Psoas muscle (tissue), 8 donors: ENCODE measurements around the gene R3HDM2. TPM values are rescaled to one million over a fixed set of nuclear protein-coding genes. Genes with fewer than 3 reads are reported as not detected.

Source experiments
- ATAC-seq, 4 donors: fragments of 200-7000 bp; cut with Tn5 transposase; one replicate each; pipeline ENCODE4 v1.9.1; 2020; ENCODE audit warnings: moderate library complexity in 3 of 4, mild to moderate bottlenecking in 2 of 4
- DNase-seq, 2 donors: peaks; one replicate each; pipeline ENCODE4 v3.0.0-alpha.2; 2020
- H3K27ac ChIP-seq: fragments of 200-600 bp; one replicate; pipeline ENCODE4 v1.8.0; 2022
- H3K27me3 ChIP-seq, 3 donors: fragments of 200-600 bp in 1 of 3; one replicate each; pipeline versions ENCODE4 v1.6.1 to v1.8.0; 2013 to 2022; ENCODE audit warnings: low read length in 2 of 3, mild to moderate bottlenecking in 2 of 3, moderate library complexity in 1 of 3; ENCODE audit not compliant: insufficient read depth in 3 of 3
- H3K36me3 ChIP-seq, 2 donors: fragments of 200-600 bp in 1 of 2; one replicate each; pipeline versions ENCODE4 v1.6.1 to v1.8.0; 2013 to 2022; ENCODE audit warnings: low read depth in 1 of 2, mild to moderate bottlenecking in 1 of 2, moderate library complexity in 1 of 2; ENCODE audit not compliant: insufficient read depth in 1 of 2
- H3K4me1 ChIP-seq: fragments of 200-600 bp; one replicate; pipeline ENCODE4 v1.8.0; 2022
- H3K4me3 ChIP-seq: fragments of 200-600 bp; one replicate; pipeline ENCODE4 v1.8.0; 2022; ENCODE audit warnings: mild to moderate bottlenecking
- H3K9me3 ChIP-seq: fragments of 200-600 bp; one replicate; pipeline ENCODE4 v1.8.0; 2022
- CTCF ChIP-seq: fragments of 200-600 bp; IDR thresholded peaks from one replicate; pipeline ENCODE4 v1.8.0; 2022; ENCODE audit warnings: antibody characterized with exemption
- WGBS, 3 donors: extraction: QIAGEN DNeasy Blood & Tissue Kit; methylation state at CpG; one replicate each; pipeline versions ENCODE4 v1.1.6 to v1.1.7; 2013; 5-methylcytosine and 5-hydroxymethylcytosine counted together
- intact Hi-C, 2 donors: fragments of 100-400 bp; cut with DNase I; formaldehyde crosslinking; loops; one replicate each; pipeline versions ENCODE4 v1.11.0 to v1.14.2; 2022
- polyA plus RNA-seq, 3 donors: library from polyadenylated mRNA; stranded (reverse); fragments of 200-250 nt; gene quantifications; one replicate each; pipeline ENCODE4 v1.2.3, GENCODE V29; 2013
- total RNA-seq, 4 donors: library from RNA; stranded (reverse); fragmentation: NEBNext Ultra II Directional in 2 of 4; extraction: Animal tissue kit (Norgen Biotek cat#: 25700) in 2 of 4; gene quantifications; one replicate each; pipeline versions ENCODE4 v1.2.1 to v1.2.4, GENCODE V29; 2021 to 2023
- donor health status: healthy with polysubstance abuse.
- donor health status: DM: no; HTN: no; CAD: no; lungs with moderate emphysema.
- donor health status: Bipolar disorder and iron deficiency.
- donor health status: healthy.
- donor health status: DM: yes; HTN: yes; CAD: no.
- donor health status: DM: no; HTN: no; CAD: no.
- donor health status: DM: no; HTN: no; CAD: no.
- donor health status: DM: yes; HTN: yes; CAD: no.

Gene R3HDM2
- total and polyA plus RNA-seq, 7 donors = 12.1 to 64.9 (median 41.4) TPM

- no peaks in the 10 kb centered on the region for H3K36me3 ChIP-seq
- WGBS, 3 donors = 68 to 75% (median 71%) methylated on average over 17 to 18 of the region's 18 CpGs
- TF ChIP-seq CTCF = no peak
- intact Hi-C loops = no loop called here
- no peak overlapping the region for H3K27ac ChIP-seq
- peaks cover 0 to 55% (median 13%) of the 10 kb centered on the region in 3 donors for H3K27me3 ChIP-seq
- no peak overlapping the region for H3K4me3 ChIP-seq
- H3K9me3 ChIP-seq = no peaks in the 10 kb centered on the region
- H3K4me1 ChIP-seq = peaks cover 7% of the 10 kb centered on the region
- DNase-seq (no peak), ATAC-seq (no peak)
Observed at GRCh38 chr12:57225680-57226210, 205.1 kb downstream of the R3HDM2 start.

GRCh38 chr12:57224973-57225679 lies 205.7 kb downstream of the R3HDM2 start:
- intact Hi-C loops = no loop called here
- peak; percentile 43 for TF ChIP-seq CTCF
- ATAC-seq (peak; percentile 28 to 49 (median 32)), DNase-seq (no peak)
- no peak overlapping the region for H3K27ac ChIP-seq
- H3K9me3 ChIP-seq = no peaks in the 10 kb centered on the region
- no peaks in the 10 kb centered on the region for H3K36me3 ChIP-seq
- peaks cover 0 to 59% (median 13%) of the 10 kb centered on the region in 3 donors for H3K27me3 ChIP-seq
- 22 to 39% (median 30%) methylated on average over 58 to 61 of the region's 61 CpGs for WGBS, 3 donors
- H3K4me3 ChIP-seq = no peak overlapping the region
- peaks cover 1% of the 10 kb centered on the region for H3K4me1 ChIP-seq

GRCh38 chr12:57224278-57224972 lies 206.4 kb downstream of the R3HDM2 start:
- no peak for ATAC-seq
- DNase-seq = no peak
- TF ChIP-seq CTCF = no peak
- Histone ChIP-seq H3K4me1 (no peaks in the 10 kb centered on the region), H3K36me3 (no peaks in the 10 kb centered on the region), H3K4me3 (no peak overlapping the region), H3K27ac (no peak overlapping the region), H3K27me3 (peaks cover 0 to 66% (median 16%) of the 10 kb centered on the region in 3 donors), H3K9me3 (no peaks in the 10 kb centered on the region)
- WGBS, 3 donors = 63 to 75% (median 69%) methylated on average over 23 to 30 of the region's 30 CpGs
- intact Hi-C loops = no loop called here

- Histone ChIP-seq H3K27me3 (peaks cover 0 to 76% (median 19%) of the 10 kb centered on the region in 3 donors), H3K27ac (no peak overlapping the region)
- no peak for TF ChIP-seq CTCF
Observed at GRCh38 chr12:57223191-57224165, 207.4 kb downstream of the R3HDM2 start.

More at GRCh38 chr12:57223191-57224165, 207.4 kb downstream of the R3HDM2 start:
- 72 to 81% (median 73%) methylated on average over 22 of the region's 22 CpGs for WGBS, 3 donors
- Histone ChIP-seq H3K4me1 (no peaks in the 10 kb centered on the region), H3K36me3 (no peaks in the 10 kb centered on the region), H3K4me3 (no peak overlapping the region), H3K9me3 (no peaks in the 10 kb centered on the region)
- no peak for DNase-seq
- intact Hi-C loops = no loop called here
- no peak for ATAC-seq
